ENCODE results near the gene CDC5L. TPM values are rescaled to one million over a fixed set of nuclear protein-coding genes. Genes with fewer than 3 reads are reported as not detected.

Gene CDC5L
- total and polyA plus RNA-seq, 2 of the 13 experiments (the other 11 are each of a cell fraction or from before 2014, with no cell fraction given) = 11.0 to 34.2 TPM

DNA sequence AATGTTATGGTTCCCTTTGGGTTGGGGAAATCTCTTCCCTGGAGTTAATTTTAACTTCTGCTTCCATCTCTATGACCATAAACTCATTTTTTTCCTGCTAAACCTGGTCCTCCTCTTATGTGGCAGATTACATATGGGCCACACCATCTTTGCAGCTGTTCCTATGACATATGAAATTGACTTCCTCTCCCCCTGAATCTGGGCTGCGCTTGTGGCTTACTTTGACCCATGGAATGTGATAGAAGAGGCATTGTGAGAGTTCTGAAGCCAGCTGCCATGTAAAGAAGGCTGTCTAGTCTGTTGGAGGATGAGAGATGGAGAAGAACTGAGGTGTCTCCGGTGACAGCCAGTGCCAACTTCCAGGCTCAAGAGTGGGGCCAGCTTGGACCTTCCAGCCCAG, 100.1 kb downstream of the CDC5L start (continued):
- no peak for TF ChIP-seq ZNF546 (CRISPR knock-in tag; conservative IDR thresholded peaks at IDR 0.05)
- TF ChIP-seq, protein P1, sequence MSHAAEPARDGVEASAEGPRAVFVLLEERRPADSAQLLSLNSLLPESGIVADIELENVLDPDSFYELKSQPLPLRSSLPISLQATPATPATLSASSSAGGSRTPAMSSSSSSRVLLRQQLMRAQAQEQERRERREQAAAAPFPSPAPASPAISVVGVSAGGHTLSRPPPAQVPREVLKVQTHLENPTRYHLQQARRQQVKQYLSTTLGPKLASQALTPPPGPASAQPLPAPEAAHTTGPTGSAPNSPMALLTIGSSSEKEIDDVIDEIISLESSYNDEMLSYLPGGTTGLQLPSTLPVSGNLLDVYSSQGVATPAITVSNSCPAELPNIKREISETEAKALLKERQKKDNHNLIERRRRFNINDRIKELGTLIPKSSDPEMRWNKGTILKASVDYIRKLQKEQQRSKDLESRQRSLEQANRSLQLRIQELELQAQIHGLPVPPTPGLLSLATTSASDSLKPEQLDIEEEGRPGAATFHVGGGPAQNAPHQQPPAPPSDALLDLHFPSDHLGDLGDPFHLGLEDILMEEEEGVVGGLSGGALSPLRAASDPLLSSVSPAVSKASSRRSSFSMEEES (CRISPR knock-in tag; IDR thresholded peaks at IDR 0.05) = no peak
- no peak for TF ChIP-seq ZSCAN12 (CRISPR knock-in tag; IDR thresholded peaks at IDR 0.05)
- TF ChIP-seq CAMTA2 (CRISPR knock-in tag; IDR thresholded peaks at IDR 0.05; ENCODE audit: borderline replicate concordance) = no peak

DNA sequence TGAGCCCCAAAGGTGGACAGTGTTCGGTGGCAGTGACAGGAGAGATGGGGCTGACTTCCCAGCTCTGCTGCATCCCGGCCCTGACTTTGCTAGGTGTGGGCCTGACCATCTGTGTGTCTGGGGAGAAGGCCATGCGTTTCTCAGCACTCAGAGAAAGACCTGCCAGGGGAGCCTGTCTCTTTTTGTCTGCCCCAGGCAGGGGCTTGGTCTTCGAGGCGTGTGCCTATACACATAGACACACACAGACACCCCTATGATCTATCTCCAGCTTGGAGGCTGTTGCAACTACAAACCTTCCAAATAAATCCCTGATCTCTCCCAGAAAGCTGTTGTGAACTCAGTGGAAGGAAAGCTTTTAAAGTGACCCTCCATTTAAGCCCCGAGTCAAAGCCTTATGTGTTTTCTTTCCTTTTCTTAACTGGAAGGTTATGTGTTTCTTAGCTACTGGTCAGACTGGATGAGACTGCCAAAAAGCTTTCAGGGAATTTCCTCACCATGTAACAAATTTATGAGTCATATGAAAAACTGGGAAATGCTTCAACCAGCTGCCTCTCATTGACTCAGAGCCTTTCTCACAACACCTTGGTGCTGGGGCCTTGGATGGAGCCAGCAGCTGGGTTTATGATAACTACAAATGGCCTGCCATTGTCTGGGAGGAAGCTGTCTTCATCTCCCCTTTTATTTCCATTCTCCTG, 102.6 kb downstream of the CDC5L start:
- intact Hi-C loops (cut with micrococcal nuclease; ENCODE audit: unreplicated experiment) = no loop called here
- TF ChIP-seq ZNF674 (CRISPR knock-in tag; IDR thresholded peaks at IDR 0.05; ENCODE audit: low read depth) = no peak
- TF ChIP-seq, protein P2, sequence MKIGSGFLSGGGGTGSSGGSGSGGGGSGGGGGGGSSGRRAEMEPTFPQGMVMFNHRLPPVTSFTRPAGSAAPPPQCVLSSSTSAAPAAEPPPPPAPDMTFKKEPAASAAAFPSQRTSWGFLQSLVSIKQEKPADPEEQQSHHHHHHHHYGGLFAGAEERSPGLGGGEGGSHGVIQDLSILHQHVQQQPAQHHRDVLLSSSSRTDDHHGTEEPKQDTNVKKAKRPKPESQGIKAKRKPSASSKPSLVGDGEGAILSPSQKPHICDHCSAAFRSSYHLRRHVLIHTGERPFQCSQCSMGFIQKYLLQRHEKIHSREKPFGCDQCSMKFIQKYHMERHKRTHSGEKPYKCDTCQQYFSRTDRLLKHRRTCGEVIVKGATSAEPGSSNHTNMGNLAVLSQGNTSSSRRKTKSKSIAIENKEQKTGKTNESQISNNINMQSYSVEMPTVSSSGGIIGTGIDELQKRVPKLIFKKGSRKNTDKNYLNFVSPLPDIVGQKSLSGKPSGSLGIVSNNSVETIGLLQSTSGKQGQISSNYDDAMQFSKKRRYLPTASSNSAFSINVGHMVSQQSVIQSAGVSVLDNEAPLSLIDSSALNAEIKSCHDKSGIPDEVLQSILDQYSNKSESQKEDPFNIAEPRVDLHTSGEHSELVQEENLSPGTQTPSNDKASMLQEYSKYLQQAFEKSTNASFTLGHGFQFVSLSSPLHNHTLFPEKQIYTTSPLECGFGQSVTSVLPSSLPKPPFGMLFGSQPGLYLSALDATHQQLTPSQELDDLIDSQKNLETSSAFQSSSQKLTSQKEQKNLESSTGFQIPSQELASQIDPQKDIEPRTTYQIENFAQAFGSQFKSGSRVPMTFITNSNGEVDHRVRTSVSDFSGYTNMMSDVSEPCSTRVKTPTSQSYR (CRISPR knock-in tag; IDR thresholded peaks at IDR 0.05; ENCODE audit: borderline replicate concordance) = no peak

More for the DNA sequence above, 102.6 kb downstream of the CDC5L start:
- Histone ChIP-seq H3K79me2 (ENCODE audit: insufficient read depth, low read length) (no peaks in the 10 kb centered on the region), H3K4me3 (replicated peaks in 1 of 3; ENCODE audit: insufficient read depth in 1 of 3, low read depth in 2 of 3, low read length in 3 of 3) (no peak overlapping the region), H3K36me3 (replicated peaks in 1 of 2; ENCODE audit: control insufficient read depth in 1 of 2, insufficient read depth in 2 of 2, low read length in 2 of 2) (no peaks in the 10 kb centered on the region), H3K9me3 (ENCODE audit: low read length) (no peaks in the 10 kb centered on the region), H3K9ac (ENCODE audit: insufficient read depth, low read depth, low read length) (no peak overlapping the region), H4K20me1 (ENCODE audit: insufficient read depth, low read length) (no peaks in the 10 kb centered on the region), H3K4me1 (ENCODE audit: insufficient read depth, low read length) (peaks cover 13% of the 10 kb centered on the region), H2AFZ (ENCODE audit: low read length) (no peak overlapping the region), H3K27ac (ENCODE audit: extremely low read length, insufficient read depth, low read length) (no peak overlapping the region), H3K4me2 (ENCODE audit: low read depth, low read length) (no peak overlapping the region), H3K27me3 (ENCODE audit: control insufficient read depth in 1 of 2, insufficient read depth in 2 of 2, low read length in 2 of 2) (peaks cover 0 to 17% of the 10 kb centered on the region in 2 experiments; a peak in 2 of 5 replicates)
- 7% methylated on average over 3 of the region's 6 CpGs for WGBS (ENCODE audit: low lambda C conversion rate)
- ChIA-PET CTCF (ENCODE audit: low intra/inter-chr PET ratio, low total read pairs) (no interaction called here), POLR2A (interaction anchor here (0.6 kb wide), 1 partner anchor 8 kb away, joined by 3 read pairs; no protein-coding TSS in a partner anchor)
- ATAC-seq (no peak), DNase-seq (ENCODE audit: low spot score) (no peak), FAIRE-seq (no peak)
- BruUV-seq (replicated peaks) = no TSS peak
- in situ Hi-C loops (cut with HindIII; ENCODE audit: extremely low pct_ligation_motif_present, low pct_unique_long_range_greater_than_20kb) = no loop called here
